RWPE1 (cell line): ENCODE results near the gene SH2D7.
A peak's percentile ranks its signal among the peaks of the same experiment; 100 is the strongest.

Source experiments
- CTCF ChIA-PET: fragments of 350-600 bp; sonication (Branson Sonifier 250); formaldehyde crosslinking; extraction: SDS; loops from one replicate; lab custom pipeline; 2021; lab: Yijun Ruan, JAX
- POLR2A ChIA-PET: fragments of 400-600 bp; formaldehyde crosslinking; extraction: SDS; loops from one replicate; lab custom pipeline; 2020; ENCODE audit warnings: antibody characterized with exemption; ENCODE audit not compliant: low non-redundant PET; lab: Yijun Ruan, JAX
- DNase-seq: peaks from one replicate; pipeline ENCODE4 v3.0.0; 2012; ENCODE audit warnings: low spot score
- H3K27ac ChIP-seq: fragments of 450-650 bp; 2 replicates; pipeline ENCODE4 v1.5.1; 2017
- TF ChIP-seq, protein P1 (sequence below): fragments of 450-650 bp; conservative IDR thresholded peaks from 2 replicates; pipeline ENCODE4 v1.5.1; 2017; ENCODE audit warnings: low read depth, mild to moderate bottlenecking

SH2D7 gene

DNA sequence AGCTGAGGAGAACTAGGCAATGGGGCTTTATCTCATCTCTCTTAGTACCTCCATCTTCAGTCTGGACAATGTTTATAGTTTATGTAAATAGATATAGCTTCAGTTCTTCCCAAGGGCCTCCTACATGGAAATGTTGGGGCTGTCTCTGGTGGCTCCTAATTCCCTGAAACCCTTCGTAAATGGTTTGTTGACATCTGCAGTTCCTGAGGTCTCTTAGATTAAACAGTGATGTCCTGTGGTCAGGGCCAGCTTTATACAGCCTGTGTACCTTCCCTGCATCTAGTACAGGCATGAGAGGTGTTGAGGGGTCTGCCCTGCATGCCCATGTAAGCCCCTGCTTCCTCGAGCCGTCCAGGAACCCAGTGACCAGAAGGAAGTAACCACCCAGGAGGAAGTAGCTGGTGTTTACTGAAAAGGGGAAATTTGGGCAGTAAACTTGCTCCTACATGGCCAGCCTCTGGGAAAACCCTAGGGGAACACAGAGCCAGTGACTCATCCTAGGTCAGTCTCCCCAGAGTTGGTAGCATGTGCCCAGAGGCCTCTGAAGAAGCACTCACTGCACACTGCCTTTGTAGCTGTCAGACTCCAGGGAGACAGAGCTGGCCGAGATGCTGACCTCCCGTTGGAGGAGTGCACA, 10.1 kb upstream of the SH2D7 start:
- DNase-seq = no peak
- ChIA-PET POLR2A (interaction anchor here (0.6 kb wide), 1 partner anchor 10 kb away, joined by 3 read pairs; the partner anchor contains the start of gene SH2D7), CTCF (no interaction called here)

DNA sequence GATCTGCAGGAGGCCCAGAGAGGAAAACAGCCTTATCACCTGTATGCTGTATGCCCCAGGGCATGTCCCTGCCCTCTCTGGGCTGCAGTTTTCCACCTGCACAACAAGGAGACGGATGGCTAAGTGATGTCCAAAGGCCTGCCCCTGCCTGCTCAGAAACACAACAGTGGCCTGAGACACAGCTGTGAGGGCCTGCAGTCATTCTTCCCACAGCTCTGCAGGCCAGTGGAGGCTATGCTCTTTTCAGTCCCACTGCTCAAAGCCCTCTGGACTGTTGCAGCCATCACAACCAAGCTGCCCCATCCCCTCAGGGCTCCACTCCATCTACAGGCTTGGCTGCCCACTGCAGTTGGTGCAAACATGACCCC, 9.6 kb upstream of the SH2D7 start:
- TF ChIP-seq, protein P1, sequence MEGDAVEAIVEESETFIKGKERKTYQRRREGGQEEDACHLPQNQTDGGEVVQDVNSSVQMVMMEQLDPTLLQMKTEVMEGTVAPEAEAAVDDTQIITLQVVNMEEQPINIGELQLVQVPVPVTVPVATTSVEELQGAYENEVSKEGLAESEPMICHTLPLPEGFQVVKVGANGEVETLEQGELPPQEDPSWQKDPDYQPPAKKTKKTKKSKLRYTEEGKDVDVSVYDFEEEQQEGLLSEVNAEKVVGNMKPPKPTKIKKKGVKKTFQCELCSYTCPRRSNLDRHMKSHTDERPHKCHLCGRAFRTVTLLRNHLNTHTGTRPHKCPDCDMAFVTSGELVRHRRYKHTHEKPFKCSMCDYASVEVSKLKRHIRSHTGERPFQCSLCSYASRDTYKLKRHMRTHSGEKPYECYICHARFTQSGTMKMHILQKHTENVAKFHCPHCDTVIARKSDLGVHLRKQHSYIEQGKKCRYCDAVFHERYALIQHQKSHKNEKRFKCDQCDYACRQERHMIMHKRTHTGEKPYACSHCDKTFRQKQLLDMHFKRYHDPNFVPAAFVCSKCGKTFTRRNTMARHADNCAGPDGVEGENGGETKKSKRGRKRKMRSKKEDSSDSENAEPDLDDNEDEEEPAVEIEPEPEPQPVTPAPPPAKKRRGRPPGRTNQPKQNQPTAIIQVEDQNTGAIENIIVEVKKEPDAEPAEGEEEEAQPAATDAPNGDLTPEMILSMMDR = no peak
- no peak for DNase-seq
- no peak overlapping the region for H3K27ac ChIP-seq
- POLR2A ChIA-PET = interaction anchor here (0.6 kb wide), 1 partner anchor 10 kb away, joined by 3 read pairs; the partner anchor contains the start of gene SH2D7
- CTCF ChIA-PET = no interaction called here

More for the DNA sequence above, 10.1 kb upstream of the SH2D7 start:
- TF ChIP-seq, protein P1 = no peak
- H3K27ac ChIP-seq = no peak overlapping the region

DNA sequence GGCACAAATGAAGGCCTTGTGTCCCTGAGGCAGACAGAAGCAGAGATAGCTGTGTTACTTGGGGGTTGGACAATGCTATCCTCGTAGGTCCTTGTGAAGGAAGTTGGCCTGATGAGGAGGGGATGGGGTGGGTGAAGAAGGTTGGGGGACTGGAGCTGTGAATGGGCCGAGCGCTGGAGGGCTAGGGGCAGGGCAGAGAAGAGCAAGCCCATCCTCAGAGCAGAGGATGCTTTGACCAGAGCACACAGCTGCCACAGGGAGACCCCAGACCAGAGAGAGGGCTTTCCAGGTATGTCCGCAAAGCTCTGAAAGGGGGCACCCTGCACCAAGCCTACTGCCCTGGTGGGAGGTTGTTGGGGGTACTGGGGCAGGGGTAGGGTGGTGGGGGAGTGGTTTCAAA, 9.2 kb upstream of the SH2D7 start:
- H3K27ac ChIP-seq = no peak overlapping the region
- ChIA-PET POLR2A (no interaction called here), CTCF (interaction anchor here (0.6 to 1.0 kb wide), 2 partner anchors 18 to 25 kb away, joined by 3 to 4 read pairs; no protein-coding TSS in a partner anchor)
- TF ChIP-seq, protein P1 = no peak
- no peak for DNase-seq

DNA sequence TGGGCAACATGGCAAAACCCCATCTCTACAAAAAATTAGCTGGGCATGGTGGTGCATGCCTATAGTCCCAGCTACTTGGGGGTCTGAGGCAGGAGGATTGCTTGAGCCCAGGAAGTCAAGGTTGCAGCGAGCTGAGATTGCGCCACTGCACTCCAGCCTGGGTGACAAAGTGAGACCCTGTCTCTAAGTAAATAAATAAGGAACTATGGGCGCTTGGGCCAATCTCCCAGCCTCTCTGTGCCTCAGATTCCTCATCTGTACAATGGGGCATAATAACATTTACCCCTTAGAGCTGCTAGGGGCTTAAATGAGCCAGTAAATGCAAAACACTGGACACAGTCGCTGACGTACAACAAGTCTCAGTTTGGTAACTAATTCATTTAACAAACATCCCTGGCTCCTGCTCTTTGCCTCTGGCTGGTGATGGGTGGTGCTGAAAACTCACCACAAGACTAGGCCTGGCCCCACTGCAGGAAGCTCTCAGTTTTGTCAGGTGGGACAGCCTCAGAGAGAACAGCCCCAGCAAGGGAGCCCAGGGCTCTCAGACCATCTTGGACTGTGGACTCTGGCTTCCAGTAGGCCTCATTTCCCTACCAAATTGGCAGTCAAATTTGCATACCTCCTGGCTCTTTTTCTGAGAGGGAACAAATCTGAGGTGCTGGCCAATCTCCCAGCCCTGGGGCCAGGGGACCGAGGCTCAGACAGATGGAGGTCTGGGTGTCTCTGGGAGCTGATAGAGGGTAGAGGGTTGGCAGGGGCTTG, 8.5 kb upstream of the SH2D7 start:
- POLR2A ChIA-PET = no interaction called here
- TF ChIP-seq, protein P1 = no peak
- H3K27ac ChIP-seq = no peak overlapping the region
- no peak for DNase-seq
- CTCF ChIA-PET = interaction anchor here (0.6 to 1.0 kb wide), 2 partner anchors 18 to 25 kb away, joined by 3 to 4 read pairs; no protein-coding TSS in a partner anchor

DNA sequence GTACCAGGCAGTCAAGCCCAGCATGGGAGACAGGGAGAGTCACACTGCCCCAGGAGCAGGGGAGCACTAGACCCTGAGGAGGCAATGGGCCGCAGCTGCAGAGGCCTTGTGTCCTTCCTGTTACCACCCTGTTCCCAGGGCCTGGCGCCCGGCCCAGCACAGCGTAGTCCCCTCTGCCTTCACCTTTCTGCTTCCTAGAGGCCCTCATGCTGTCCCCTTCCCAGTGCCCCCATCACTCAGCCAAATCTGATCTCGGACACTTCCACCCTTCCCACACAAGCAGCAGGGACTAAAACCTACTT, 8.0 kb upstream of the SH2D7 start:
- no peak overlapping the region for H3K27ac ChIP-seq
- CTCF ChIA-PET = no interaction called here
- POLR2A ChIA-PET = no interaction called here
- TF ChIP-seq, protein P1 = no peak
- no peak for DNase-seq

DNA sequence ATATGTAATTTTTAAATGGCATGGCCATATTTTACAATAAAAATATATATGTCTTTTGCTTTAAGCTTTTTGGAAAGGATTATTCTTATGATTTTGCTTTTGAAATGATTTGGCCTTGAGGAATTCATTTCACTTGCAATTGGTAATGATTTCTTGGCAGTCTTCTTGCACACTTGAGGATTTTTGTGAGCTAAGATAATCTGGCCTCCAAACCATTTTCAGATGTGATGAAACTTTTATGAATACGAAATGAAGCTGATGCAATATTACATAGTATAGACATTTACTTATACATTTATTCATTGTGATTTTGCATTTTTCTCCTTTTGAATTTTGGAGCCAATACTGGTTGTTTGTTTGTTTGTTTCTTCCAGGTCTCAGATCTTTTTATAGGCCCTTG, 6.4 kb upstream of the SH2D7 start:
- TF ChIP-seq, protein P1 = no peak
- CTCF ChIA-PET = interaction anchor here (0.7 kb wide), 1 partner anchor 1789 kb away, joined by 3 read pairs; no protein-coding TSS in a partner anchor

More for the DNA sequence above, 6.4 kb upstream of the SH2D7 start:
- peak overlapping the region; percentile 59 for H3K27ac ChIP-seq
- POLR2A ChIA-PET = no interaction called here
- no peak for DNase-seq
